DMS153 treated with DMSO at 0.1 percent for 48 hours (cell line): ENCODE data around the gene PARN.

Experiments
- DNase-seq: peaks from one replicate; lab custom pipeline; 2025; ENCODE audit not compliant: unreplicated experiment; lab: John Stamatoyannopoulos, UW

The PARN gene

GRCh38 chr16:14529010-14529669 lies 100.9 kb downstream of the PARN start:
- peak; percentile 63 for DNase-seq

- DNase-seq: no peak
Measured at GRCh38 chr16:14528306-14528705, 101.8 kb downstream of the PARN start.

- DNase-seq: no peak
Measured at GRCh38 chr16:14527411-14528044, 102.5 kb downstream of the PARN start.

GRCh38 chr16:14525596-14525995 lies 104.5 kb downstream of the PARN start:
- DNase-seq: no peak

GRCh38 chr16:14524979-14525378 lies 105.1 kb downstream of the PARN start:
- DNase-seq: no peak

GRCh38 chr16:14523632-14524031 lies 106.4 kb downstream of the PARN start:
- no peak for DNase-seq

GRCh38 chr16:14522671-14523070 lies 107.4 kb downstream of the PARN start:
- no peak for DNase-seq

- DNase-seq: no peak
Measured at GRCh38 chr16:14520753-14521152, 109.3 kb downstream of the PARN start.

GRCh38 chr16:14514967-14515366 lies 115.1 kb downstream of the PARN start:
- no peak for DNase-seq

GRCh38 chr16:14513389-14514107 lies 116.5 kb downstream of the PARN start:
- DNase-seq: no peak

GRCh38 chr16:14511800-14512135 lies 118.3 kb downstream of the PARN start:
- DNase-seq: no peak

GRCh38 chr16:14510939-14511799 lies 118.9 kb downstream of the PARN start:
- no peak for DNase-seq

- no peak for DNase-seq
Measured at GRCh38 chr16:14510581-14510938, 119.5 kb downstream of the PARN start.

GRCh38 chr16:14509675-14510132 lies 120.4 kb downstream of the PARN start:
- DNase-seq: no peak

- DNase-seq: no peak
Measured at GRCh38 chr16:14509055-14509454, 121.0 kb downstream of the PARN start.

- no peak for DNase-seq
Measured at GRCh38 chr16:14505846-14506245, 124.2 kb downstream of the PARN start.

- no peak for DNase-seq
Measured at GRCh38 chr16:14502932-14503741, 126.9 kb downstream of the PARN start.

GRCh38 chr16:14502256-14502875 lies 127.7 kb downstream of the PARN start:
- DNase-seq: no peak

GRCh38 chr16:14501331-14502255 lies 128.5 kb downstream of the PARN start:
- peak; percentile 64 for DNase-seq
